NCI-H1092 (cell line): ENCODE data around the gene CEACAM19.
"Not testable (repeated sequence)": the region's sequence is repeated elsewhere in the genome, so short reads cannot be mapped to it uniquely, and the experiment has no call there.

Experiments used
- DNase-seq: peaks from one replicate; lab custom pipeline; 2025; lab: John Stamatoyannopoulos, UW

Gene CEACAM19

GRCh38 chr19:44645407-44646048 lies 25.8 kb upstream of the CEACAM19 start:
- no peak for DNase-seq

- DNase-seq, result no peak
Observed at GRCh38 chr19:44646049-44646416, 25.2 kb upstream of the CEACAM19 start.

- no peak for DNase-seq
Observed at GRCh38 chr19:44647144-44647543, 24.1 kb upstream of the CEACAM19 start.

- no peak for DNase-seq
Observed at GRCh38 chr19:44648631-44649251, 22.5 kb upstream of the CEACAM19 start.

GRCh38 chr19:44649578-44650145 lies 21.6 kb upstream of the CEACAM19 start:
- DNase-seq, result no peak

GRCh38 chr19:44653343-44653742 lies 17.9 kb upstream of the CEACAM19 start:
- DNase-seq, result no peak

- no peak for DNase-seq
Observed at GRCh38 chr19:44653977-44654774, 17.1 kb upstream of the CEACAM19 start.

- no peak for DNase-seq
Observed at GRCh38 chr19:44657211-44657921, 13.9 kb upstream of the CEACAM19 start.

GRCh38 chr19:44658069-44658733 lies 13.1 kb upstream of the CEACAM19 start:
- no peak for DNase-seq

- DNase-seq, result no peak
Observed at GRCh38 chr19:44660081-44660480, 11.2 kb upstream of the CEACAM19 start.

GRCh38 chr19:44661205-44661604 lies 10.1 kb upstream of the CEACAM19 start:
- DNase-seq, result no peak

- no peak for DNase-seq
Observed at GRCh38 chr19:44661904-44662303, 9.4 kb upstream of the CEACAM19 start.

- DNase-seq, result no peak
Observed at GRCh38 chr19:44662691-44663385, 8.4 kb upstream of the CEACAM19 start.

- no peak for DNase-seq
Observed at GRCh38 chr19:44663996-44664395, 7.3 kb upstream of the CEACAM19 start.

GRCh38 chr19:44664976-44665375 lies 6.3 kb upstream of the CEACAM19 start:
- DNase-seq, result no peak

- no peak for DNase-seq
Observed at GRCh38 chr19:44666852-44667556, 4.3 kb upstream of the CEACAM19 start.

GRCh38 chr19:44668985-44669764 lies 2.1 kb upstream of the CEACAM19 start:
- DNase-seq, result no peak

GRCh38 chr19:44670027-44670426 lies 1.3 kb upstream of the CEACAM19 start:
- DNase-seq, result not testable (repeated sequence)

GRCh38 chr19:44672226-44672625 lies 944 bp downstream of the CEACAM19 start:
- DNase-seq, result no peak

GRCh38 chr19:44673510-44673909 lies 2.2 kb downstream of the CEACAM19 start:
- no peak for DNase-seq
